Activated naive CD4-positive, alpha-beta T cell treated with anti-CD3 and anti-CD28 coated beads, Interleukin-2, amount 10 ng/mL, durations not matched to agents 7 days and 5 days (primary cell): ENCODE measurements around the gene ANXA8.
"Not testable (repeated sequence)": the region's sequence is repeated elsewhere in the genome, so short reads cannot be mapped to it uniquely, and the experiment has no call there.

Experiments
- CTCF ChIA-PET: fragments of 350-600 bp; sonication (Branson Sonifier 250); formaldehyde crosslinking; loops from one replicate; lab custom pipeline; 2021; ENCODE audit warnings: antibody characterized with exemption; lab: Charles Lee
- DNase-seq: peaks from one replicate; pipeline ENCODE4 v3.0.0-alpha.2; 2020
- H3K27ac Mint-ChIP-seq: one replicate; pipeline ENCODE4 v1.8.0; 2021; ENCODE audit warnings: mild to moderate bottlenecking, moderate library complexity, mixed read lengths
- H3K27me3 Mint-ChIP-seq: one replicate; pipeline ENCODE4 v1.8.0; 2021; ENCODE audit warnings: mild to moderate bottlenecking, mixed read lengths
- H3K36me3 Mint-ChIP-seq: one replicate; pipeline ENCODE4 v1.8.0; 2021; ENCODE audit warnings: mixed read lengths
- H3K4me1 Mint-ChIP-seq: one replicate; pipeline ENCODE4 v1.8.0; 2021; ENCODE audit warnings: mixed read lengths
- H3K4me3 Mint-ChIP-seq: one replicate; pipeline ENCODE4 v1.8.0; 2021; ENCODE audit warnings: mild to moderate bottlenecking, moderate library complexity, mixed read lengths
- H3K9me3 Mint-ChIP-seq: one replicate; pipeline ENCODE4 v1.8.0; 2021; ENCODE audit warnings: mixed read lengths

The ANXA8 gene

GRCh38 chr10:47455350-47456078 lies 28.4 kb downstream of the ANXA8 start:
- H3K36me3 Mint-ChIP-seq, DNase-seq, CTCF ChIA-PET, H3K4me3 Mint-ChIP-seq, H3K27ac Mint-ChIP-seq, H3K9me3 Mint-ChIP-seq, H3K4me1 Mint-ChIP-seq: not testable (repeated sequence)
- peaks cover 25% of the 10 kb centered on the region for H3K27me3 Mint-ChIP-seq

- no peak for DNase-seq
- H3K9me3 Mint-ChIP-seq = no peaks in the 10 kb centered on the region
- H3K4me1 Mint-ChIP-seq = no peaks in the 10 kb centered on the region
- no peak overlapping the region for H3K27ac Mint-ChIP-seq
- peaks cover 25% of the 10 kb centered on the region for H3K27me3 Mint-ChIP-seq
- CTCF ChIA-PET = no interaction called here
- no peak overlapping the region for H3K4me3 Mint-ChIP-seq
- no peaks in the 10 kb centered on the region for H3K36me3 Mint-ChIP-seq
Measured at GRCh38 chr10:47454780-47455058, 29.2 kb downstream of the ANXA8 start.

GRCh38 chr10:47454008-47454779 lies 29.7 kb downstream of the ANXA8 start:
- CTCF ChIA-PET = no interaction called here
- H3K36me3 Mint-ChIP-seq = no peaks in the 10 kb centered on the region
- no peaks in the 10 kb centered on the region for H3K4me1 Mint-ChIP-seq
- no peak overlapping the region for H3K27ac Mint-ChIP-seq
- H3K27me3 Mint-ChIP-seq = peaks cover 25% of the 10 kb centered on the region
- no peak for DNase-seq
- no peaks in the 10 kb centered on the region for H3K9me3 Mint-ChIP-seq
- H3K4me3 Mint-ChIP-seq = no peak overlapping the region

- H3K4me3 Mint-ChIP-seq = no peak overlapping the region
- no peak overlapping the region for H3K27ac Mint-ChIP-seq
- DNase-seq = no peak
- H3K36me3 Mint-ChIP-seq = no peaks in the 10 kb centered on the region
- H3K9me3 Mint-ChIP-seq = no peaks in the 10 kb centered on the region
- CTCF ChIA-PET = no interaction called here
- no peaks in the 10 kb centered on the region for H3K4me1 Mint-ChIP-seq
- peaks cover 25% of the 10 kb centered on the region for H3K27me3 Mint-ChIP-seq
Measured at GRCh38 chr10:47453141-47454007, 30.5 kb downstream of the ANXA8 start.

GRCh38 chr10:47452495-47453140 lies 31.3 kb downstream of the ANXA8 start:
- peaks cover 20% of the 10 kb centered on the region for H3K27me3 Mint-ChIP-seq
- no peaks in the 10 kb centered on the region for H3K4me1 Mint-ChIP-seq
- CTCF ChIA-PET = no interaction called here
- H3K4me3 Mint-ChIP-seq = no peak overlapping the region
- no peak for DNase-seq
- H3K9me3 Mint-ChIP-seq = no peaks in the 10 kb centered on the region
- H3K36me3 Mint-ChIP-seq = no peaks in the 10 kb centered on the region
- H3K27ac Mint-ChIP-seq = no peak overlapping the region

GRCh38 chr10:47451998-47452494 lies 31.9 kb downstream of the ANXA8 start:
- H3K4me3 Mint-ChIP-seq = no peak overlapping the region
- no peak overlapping the region for H3K27ac Mint-ChIP-seq
- no peaks in the 10 kb centered on the region for H3K9me3 Mint-ChIP-seq
- H3K36me3 Mint-ChIP-seq = no peaks in the 10 kb centered on the region
- DNase-seq = no peak
- H3K4me1 Mint-ChIP-seq = no peaks in the 10 kb centered on the region
- CTCF ChIA-PET = no interaction called here
- peaks cover 14% of the 10 kb centered on the region for H3K27me3 Mint-ChIP-seq

GRCh38 chr10:47451273-47451997 lies 32.5 kb downstream of the ANXA8 start:
- H3K9me3 Mint-ChIP-seq = no peaks in the 10 kb centered on the region
- H3K36me3 Mint-ChIP-seq = no peaks in the 10 kb centered on the region
- peaks cover 10% of the 10 kb centered on the region for H3K27me3 Mint-ChIP-seq
- no peak overlapping the region for H3K4me3 Mint-ChIP-seq
- H3K4me1 Mint-ChIP-seq = no peaks in the 10 kb centered on the region
- CTCF ChIA-PET = no interaction called here
- DNase-seq = no peak
- H3K27ac Mint-ChIP-seq = no peak overlapping the region

GRCh38 chr10:47450442-47450841 lies 33.5 kb downstream of the ANXA8 start:
- Mint-ChIP-seq H3K4me1 (no peaks in the 10 kb centered on the region), H3K27me3 (peaks cover 10% of the 10 kb centered on the region), H3K9me3 (peaks cover 5% of the 10 kb centered on the region), H3K36me3 (no peaks in the 10 kb centered on the region), H3K27ac (no peak overlapping the region), H3K4me3 (no peak overlapping the region)
- CTCF ChIA-PET = no interaction called here
- DNase-seq = no peak

GRCh38 chr10:47449979-47450378 lies 33.9 kb downstream of the ANXA8 start:
- no peaks in the 10 kb centered on the region for H3K36me3 Mint-ChIP-seq
- no peak overlapping the region for H3K4me3 Mint-ChIP-seq
- H3K27ac Mint-ChIP-seq = no peak overlapping the region
- no peak for DNase-seq
- H3K4me1 Mint-ChIP-seq = no peaks in the 10 kb centered on the region
- H3K9me3 Mint-ChIP-seq = peaks cover 9% of the 10 kb centered on the region
- CTCF ChIA-PET = no interaction called here
- peaks cover 10% of the 10 kb centered on the region for H3K27me3 Mint-ChIP-seq

GRCh38 chr10:47449102-47449978 lies 34.6 kb downstream of the ANXA8 start:
- H3K9me3 Mint-ChIP-seq = peaks cover 9% of the 10 kb centered on the region
- DNase-seq = no peak
- H3K4me1 Mint-ChIP-seq = no peaks in the 10 kb centered on the region
- H3K36me3 Mint-ChIP-seq = no peaks in the 10 kb centered on the region
- CTCF ChIA-PET = no interaction called here
- H3K4me3 Mint-ChIP-seq = no peak overlapping the region
- no peak overlapping the region for H3K27ac Mint-ChIP-seq
- peaks cover 5% of the 10 kb centered on the region for H3K27me3 Mint-ChIP-seq

GRCh38 chr10:47447705-47448104 lies 36.2 kb downstream of the ANXA8 start:
- Mint-ChIP-seq H3K4me3 (no peak overlapping the region), H3K9me3 (peaks cover 9% of the 10 kb centered on the region), H3K4me1 (no peaks in the 10 kb centered on the region), H3K27me3 (peaks cover 4% of the 10 kb centered on the region), H3K36me3 (no peaks in the 10 kb centered on the region), H3K27ac (no peak overlapping the region)
- CTCF ChIA-PET = no interaction called here
- no peak for DNase-seq

- Mint-ChIP-seq H3K27me3 (peaks cover 6% of the 10 kb centered on the region), H3K4me3 (no peak overlapping the region), H3K36me3 (no peaks in the 10 kb centered on the region), H3K4me1 (no peaks in the 10 kb centered on the region), H3K27ac (no peak overlapping the region), H3K9me3 (peaks cover 9% of the 10 kb centered on the region)
- CTCF ChIA-PET = no interaction called here
- no peak for DNase-seq
Measured at GRCh38 chr10:47447209-47447608, 36.7 kb downstream of the ANXA8 start.

GRCh38 chr10:47445720-47446119 lies 38.2 kb downstream of the ANXA8 start:
- Mint-ChIP-seq H3K36me3 (no peaks in the 10 kb centered on the region), H3K27me3 (peaks cover 9% of the 10 kb centered on the region), H3K4me3 (no peak overlapping the region), H3K27ac (no peak overlapping the region), H3K9me3 (peaks cover 9% of the 10 kb centered on the region), H3K4me1 (no peaks in the 10 kb centered on the region)
- no peak for DNase-seq
- CTCF ChIA-PET = no interaction called here
